Activated CD8-positive, alpha-beta memory T cell treated with anti-CD3 and anti-CD28 coated beads, Interleukin-2, amount 50 U/mL, for 4 hours (primary cell): ENCODE measurements around the gene CTNNAL1.

Experiments
- DNase-seq: peaks from one replicate; pipeline ENCODE4 v3.0.0-alpha.2; 2020

Gene CTNNAL1

DNA sequence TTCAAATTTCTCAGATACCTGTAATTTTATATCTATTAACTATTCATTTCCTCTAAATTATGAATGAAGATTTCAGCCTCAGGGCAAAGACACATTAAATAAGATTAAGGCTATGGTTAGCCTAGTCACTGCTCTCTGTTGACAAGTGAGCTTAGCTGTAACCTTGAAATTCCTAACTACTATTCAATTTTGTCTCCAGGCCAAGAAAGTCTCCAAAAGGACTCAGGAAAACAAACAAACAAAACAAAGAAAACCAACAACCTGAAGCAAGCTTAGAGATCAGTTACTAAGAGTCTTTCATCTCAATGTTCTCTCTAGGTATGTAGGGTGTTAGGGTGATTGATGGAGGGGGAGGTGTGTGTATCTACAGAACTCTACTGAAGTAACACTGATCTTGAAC is 9.6 kb upstream of the CTNNAL1 start:
- DNase-seq, result no peak

DNA sequence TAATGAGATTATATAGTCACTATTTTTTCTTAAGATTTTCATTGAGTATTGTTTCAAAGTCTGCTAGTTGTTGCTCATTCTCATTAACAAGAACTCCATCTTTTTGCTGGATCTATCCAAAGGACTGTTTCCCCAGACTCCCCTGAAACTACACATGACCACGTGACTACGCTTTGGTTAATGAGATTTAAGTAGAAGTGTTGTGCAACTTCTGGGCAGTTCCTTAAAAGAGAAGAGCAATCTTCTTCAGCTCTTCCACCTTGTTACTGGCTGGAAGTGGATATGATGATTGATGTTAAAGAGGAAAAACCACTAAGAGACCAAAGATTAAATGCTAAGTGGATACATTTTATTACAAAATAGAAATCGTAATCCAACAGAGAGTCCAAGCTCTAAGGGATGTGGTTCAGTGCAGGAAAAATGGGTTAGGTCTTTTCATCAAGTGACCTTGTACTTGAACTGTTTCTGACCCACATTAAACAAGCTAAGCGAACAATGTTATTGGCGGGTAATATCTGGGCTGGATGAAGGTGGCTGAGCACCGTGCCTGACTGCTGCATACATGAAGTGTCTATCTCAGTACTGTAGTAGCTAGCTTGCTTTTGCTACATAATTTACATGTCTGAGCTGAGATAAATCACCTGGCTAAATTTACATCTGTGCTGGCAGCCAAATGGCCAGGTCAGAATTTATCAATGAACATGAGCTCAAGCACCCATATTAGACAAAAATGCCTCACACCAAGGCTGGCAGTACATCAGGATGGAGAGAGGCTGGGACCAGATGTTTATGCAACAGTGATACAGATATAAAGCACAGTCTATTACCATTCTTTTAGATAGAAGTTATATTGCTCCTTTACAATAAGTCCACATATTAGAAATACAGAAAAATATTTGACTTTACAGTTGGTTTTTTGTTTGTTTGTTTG is 7.5 kb upstream of the CTNNAL1 start:
- no peak for DNase-seq

GRCh38 chr9:109020113-109020512 is 6.8 kb upstream of the CTNNAL1 start:
- no peak for DNase-seq

- DNase-seq, result no peak
Measured at GRCh38 chr9:109019420-109019819, 6.1 kb upstream of the CTNNAL1 start.

- DNase-seq, result no peak
Measured at GRCh38 chr9:109017493-109017892, 4.2 kb upstream of the CTNNAL1 start.

GRCh38 chr9:109017061-109017460 is 3.8 kb upstream of the CTNNAL1 start:
- no peak for DNase-seq

GRCh38 chr9:109016132-109016531 is 2.8 kb upstream of the CTNNAL1 start:
- DNase-seq, result no peak

DNA sequence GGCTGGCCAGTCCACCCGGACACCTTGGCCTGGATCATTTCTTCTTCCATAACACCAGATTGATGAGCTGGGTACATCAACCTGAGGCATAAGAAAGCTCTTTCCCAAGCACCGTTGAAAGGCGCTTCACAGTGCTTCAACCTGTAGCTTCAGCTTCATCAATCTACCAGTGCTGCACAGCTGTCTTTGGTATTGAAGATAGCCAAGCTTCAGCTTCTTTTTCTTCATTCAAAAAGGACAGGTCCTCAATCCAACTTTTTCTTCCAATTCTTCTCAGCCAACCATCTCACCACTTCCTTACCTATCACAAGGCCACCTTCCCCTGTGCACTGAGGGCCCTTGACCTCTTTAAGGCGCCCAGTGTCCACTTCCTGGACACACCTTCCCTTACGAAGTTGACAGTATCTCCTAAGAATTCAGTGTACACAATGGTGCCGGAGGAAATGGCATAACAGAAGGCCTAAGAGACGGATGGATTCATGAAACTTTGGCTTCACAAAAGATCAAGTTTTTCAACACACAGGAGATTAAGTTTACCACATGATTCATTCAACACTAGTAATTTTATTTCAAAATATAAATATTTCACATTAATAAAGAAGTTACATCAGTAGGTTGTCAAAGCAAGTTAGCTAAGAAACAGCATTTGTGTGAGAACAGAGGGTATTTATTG is 1.4 kb upstream of the CTNNAL1 start:
- no peak for DNase-seq

GRCh38 chr9:109013679-109014607 is 644 bp upstream of the CTNNAL1 start:
- DNase-seq, result no peak

DNA sequence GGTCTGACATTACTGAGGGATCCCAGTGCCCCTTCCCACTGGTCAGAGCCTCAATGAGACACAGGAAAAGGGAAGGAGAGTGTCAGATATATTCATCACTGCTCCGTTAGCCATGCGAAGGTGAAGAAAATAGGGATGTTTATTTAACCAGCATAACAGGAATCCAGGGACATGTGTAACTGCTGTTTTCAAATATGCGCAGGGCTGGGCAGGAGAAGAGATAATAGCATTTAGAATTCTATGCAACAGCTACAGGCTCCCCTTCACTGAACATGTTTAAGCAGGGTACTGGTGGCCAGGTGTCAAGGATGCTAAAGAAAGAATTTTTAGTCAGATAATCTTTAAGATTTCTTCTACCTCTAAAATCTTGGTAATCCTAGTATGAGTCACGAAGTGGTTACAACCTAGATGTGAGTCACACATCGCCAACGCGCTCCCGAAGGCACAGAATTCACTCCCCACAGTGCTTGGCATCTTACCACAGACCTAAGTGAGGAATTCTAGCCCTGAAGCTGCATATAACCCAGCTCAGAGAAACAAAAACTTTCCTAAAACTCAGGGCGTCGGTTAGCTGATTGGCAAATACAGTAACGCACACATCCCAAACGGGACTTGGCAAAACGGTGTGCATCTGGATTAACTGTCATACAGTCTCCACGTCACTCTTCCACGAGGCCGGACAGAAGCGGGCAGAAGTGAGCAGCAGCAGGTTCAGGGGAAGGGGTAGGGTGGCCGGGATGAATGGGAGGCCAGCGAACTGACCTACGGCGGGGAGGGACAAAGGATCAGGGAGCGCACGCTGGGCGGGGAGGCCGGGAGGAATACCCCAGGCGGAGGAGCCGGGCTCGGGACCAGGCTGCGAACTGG is 1.1 kb downstream of the CTNNAL1 start:
- peak; percentile 50 for DNase-seq

- no peak for DNase-seq
Measured at GRCh38 chr9:109011231-109011671, 2.0 kb downstream of the CTNNAL1 start.

- peak; percentile 65 for DNase-seq
Measured at GRCh38 chr9:109010746-109011145, 2.6 kb downstream of the CTNNAL1 start.

DNA sequence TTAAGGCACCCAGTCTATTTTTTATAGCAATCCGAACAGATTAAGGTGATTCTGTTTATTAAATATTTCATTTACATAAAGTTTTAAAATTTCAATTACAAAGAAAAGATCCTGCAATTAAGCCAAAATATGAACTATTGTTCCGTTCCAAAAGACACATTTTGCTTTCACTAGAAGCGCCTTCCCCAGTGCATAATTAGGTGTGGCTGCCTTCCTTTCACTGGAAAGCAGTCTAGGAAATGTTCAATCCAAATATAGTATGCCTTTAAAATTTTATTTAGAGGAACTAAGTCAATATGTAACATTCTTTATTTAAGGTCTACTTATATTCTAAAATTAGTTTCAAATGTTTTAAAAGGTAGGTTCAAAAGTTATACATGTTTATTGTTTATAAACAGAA is 7.6 kb downstream of the CTNNAL1 start:
- DNase-seq, result no peak

DNA sequence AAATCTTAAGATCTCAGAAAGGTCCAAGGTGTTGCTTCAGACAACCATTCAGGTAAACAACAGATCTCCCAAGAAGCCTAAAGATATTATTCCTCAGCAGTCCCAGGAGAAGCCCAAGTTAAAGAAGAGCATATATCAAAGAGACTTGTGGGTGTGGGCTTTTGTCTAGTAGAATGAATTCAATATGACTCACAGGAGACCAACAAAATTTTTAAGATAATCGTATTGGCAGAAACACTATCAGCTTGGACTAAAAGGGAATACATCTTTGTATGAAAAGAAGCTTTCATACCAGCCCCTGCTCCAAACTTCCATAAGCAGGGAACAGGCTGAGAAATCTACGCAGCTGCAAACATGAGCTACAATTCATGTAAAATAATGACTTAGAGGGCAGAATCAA is 10.2 kb downstream of the CTNNAL1 start:
- no peak for DNase-seq

GRCh38 chr9:109002141-109002540 is 11.2 kb downstream of the CTNNAL1 start:
- no peak for DNase-seq

DNA sequence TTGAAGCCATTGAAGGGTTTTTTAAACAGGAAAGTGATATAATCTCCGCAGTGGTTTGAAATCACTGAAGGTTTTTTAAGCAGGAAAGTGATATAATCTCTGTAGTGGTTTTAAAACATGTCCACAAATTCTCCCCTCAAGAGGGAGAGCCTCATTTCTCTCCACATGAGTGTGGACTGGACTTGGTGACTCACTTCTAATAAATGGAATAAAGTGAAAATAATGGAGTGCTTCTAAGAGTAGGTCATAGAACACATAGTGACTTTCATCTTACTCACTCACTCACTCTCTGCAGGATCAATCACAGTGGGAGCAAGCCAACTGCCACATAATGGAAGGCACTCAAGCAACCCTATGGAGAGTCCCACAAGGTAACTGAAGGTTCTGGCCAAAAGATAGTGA is 12.0 kb downstream of the CTNNAL1 start:
- no peak for DNase-seq

DNA sequence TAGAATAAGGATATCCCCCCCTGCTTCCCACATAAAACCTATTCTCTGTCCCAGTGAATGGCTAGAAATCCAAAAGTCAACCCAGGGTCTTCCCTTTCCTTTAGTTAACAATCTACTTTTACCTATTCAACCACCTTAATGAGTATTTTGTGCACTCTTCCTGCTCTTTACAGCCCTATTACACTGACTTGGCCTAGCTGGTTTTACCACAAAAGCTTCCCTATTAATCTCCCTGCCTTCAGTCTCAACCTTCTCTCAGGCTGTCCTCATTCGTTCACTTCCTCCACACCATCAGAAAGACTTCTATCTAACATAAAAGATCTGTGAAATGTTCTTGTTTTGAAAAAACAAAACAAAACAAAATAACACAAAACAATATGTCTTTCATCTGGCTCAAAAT is 16.2 kb downstream of the CTNNAL1 start:
- no peak for DNase-seq

DNA sequence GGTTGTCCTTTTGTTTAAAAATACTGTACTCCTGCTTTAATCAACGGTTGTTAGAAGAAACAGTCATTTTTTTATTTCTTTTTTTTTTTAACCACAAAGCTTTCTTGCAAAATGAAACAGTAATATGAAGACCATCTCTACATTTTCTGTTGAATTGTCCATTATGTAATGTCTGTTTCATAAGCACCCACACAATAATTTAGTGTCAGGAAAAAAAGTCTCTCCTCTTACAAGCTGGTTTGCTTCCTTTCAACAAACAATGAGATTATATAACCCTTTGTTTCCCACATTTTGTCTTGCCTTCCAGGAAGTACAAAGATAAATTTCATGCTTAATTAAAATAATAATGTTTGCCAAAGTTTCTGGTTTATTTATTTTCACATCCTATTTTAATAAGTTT is 16.7 kb downstream of the CTNNAL1 start:
- no peak for DNase-seq

DNA sequence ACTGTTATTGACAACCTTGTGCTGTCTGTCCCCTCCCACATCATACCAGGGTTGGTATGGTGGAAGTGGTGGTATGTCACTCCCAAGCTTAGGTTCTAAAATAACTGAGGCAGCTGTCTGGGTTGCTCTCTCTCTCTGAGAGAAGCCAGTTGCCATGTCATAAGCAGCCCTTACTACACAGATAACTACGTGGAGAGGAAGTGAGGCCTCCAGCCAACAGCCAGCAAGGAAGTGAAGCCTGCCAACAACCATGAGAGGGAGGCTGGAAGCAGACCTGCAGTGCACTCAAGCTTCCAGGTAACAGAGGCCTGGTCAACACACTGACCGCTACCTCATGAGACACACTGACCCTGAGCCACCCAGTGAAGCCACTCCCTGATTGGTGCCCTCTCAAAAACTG is 18.6 kb downstream of the CTNNAL1 start:
- DNase-seq, result no peak

DNA sequence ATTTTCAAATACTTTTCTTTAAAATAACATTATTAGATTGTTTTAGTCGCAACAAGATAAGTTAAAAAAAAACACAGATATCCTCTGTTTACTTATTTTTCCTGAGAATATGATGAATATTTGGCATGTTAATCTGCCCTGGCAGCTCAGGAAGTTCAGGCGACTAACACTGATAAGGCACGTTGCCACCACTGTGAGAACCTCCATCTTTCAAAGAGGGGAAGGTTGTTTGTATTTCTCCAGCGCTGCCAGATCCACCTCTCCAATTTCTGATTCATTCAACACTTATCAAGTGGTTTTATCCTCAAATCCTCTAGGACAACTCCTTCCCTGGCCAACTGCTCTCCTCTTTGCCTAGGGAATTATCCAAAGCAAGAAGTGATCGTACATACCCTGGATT is 21.8 kb downstream of the CTNNAL1 start:
- no peak for DNase-seq

DNA sequence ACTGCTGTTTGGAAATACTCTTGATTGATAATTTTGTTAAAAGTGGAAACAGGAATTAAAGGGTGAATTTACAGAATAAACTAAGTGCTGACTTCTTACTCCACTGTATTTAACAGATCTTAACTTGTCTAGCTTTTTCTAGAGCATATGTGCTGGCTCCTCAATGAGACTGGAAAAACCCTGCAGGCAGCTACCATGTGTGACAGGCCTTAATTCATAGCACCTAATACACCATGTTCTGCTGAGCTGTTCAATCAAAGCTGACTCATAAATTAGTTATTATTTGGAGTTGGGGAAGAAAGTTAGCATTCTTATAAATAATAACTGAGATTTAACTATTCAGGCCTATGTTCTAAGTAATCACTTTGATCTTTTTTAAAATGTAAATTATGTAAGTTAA is 29.4 kb downstream of the CTNNAL1 start:
- no peak for DNase-seq

DNA sequence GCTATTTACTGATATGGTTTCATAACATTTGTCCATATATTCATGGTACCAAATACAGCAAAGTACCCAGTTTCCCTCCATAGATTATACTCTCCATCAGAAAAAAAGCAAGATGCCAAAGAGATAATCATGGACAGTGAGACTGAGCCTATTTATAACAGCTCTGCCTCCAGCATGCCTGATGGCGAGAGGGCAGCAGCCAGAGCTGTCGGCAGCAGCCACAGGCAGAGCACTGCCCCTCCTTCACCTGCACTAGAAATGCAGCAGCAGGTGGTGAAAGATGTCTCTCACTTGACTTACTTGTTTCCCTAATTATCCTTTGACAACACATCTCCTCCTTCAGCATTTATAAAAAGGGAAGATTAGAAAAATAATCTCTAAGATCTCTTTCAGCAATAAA is 32.4 kb downstream of the CTNNAL1 start:
- no peak for DNase-seq
